Gastroesophageal sphincter (tissue), 4 donors: ENCODE data around the gene SERP2. TPM values are rescaled to one million over a fixed set of nuclear protein-coding genes. Genes with fewer than 3 reads are reported as not detected.

Source experiments
- ATAC-seq: fragments of 150-250 bp; one replicate; pipeline ENCODE4 v1.9.1; 2016; ENCODE audit warnings: mild to moderate bottlenecking, moderate library complexity
- H3K27ac ChIP-seq, 4 donors: fragments of 200-600 bp; sonication (generic) in 3 of 4; 1 replicate in 3 of 4; 2 replicates in 1 of 4; pipeline ENCODE4 v1.5.1; 2016 to 2019
- H3K27me3 ChIP-seq: fragments of 200-600 bp; sonication (generic); one replicate; pipeline ENCODE4 v1.5.1; 2019
- H3K36me3 ChIP-seq, 2 donors: fragments of 200-600 bp; sonication (generic); one replicate each; pipeline ENCODE4 v1.5.1; 2019; ENCODE audit warnings: control low read depth in 1 of 2
- H3K4me1 ChIP-seq, 3 donors: fragments of 200-600 bp; sonication (generic); 1 replicate in 2 of 3; 2 replicates in 1 of 3; pipeline ENCODE4 v1.5.1; 2016 to 2019; ENCODE audit warnings: control low read depth in 2 of 3
- H3K4me3 ChIP-seq, 2 donors: fragments of 200-600 bp; sonication (generic); one replicate each; pipeline ENCODE4 v1.5.1; 2019; ENCODE audit warnings: mild to moderate bottlenecking in 1 of 2, moderate library complexity in 1 of 2
- H3K9me3 ChIP-seq, 3 donors: fragments of 200-600 bp; sonication (generic); one replicate each; pipeline ENCODE4 v1.5.1; 2017 to 2019; ENCODE audit warnings: control low read depth in 2 of 3
- EP300 ChIP-seq: sonication (generic); formaldehyde crosslinking; IDR thresholded peaks from one replicate; pipeline ENCODE4 v1.6.1; 2017; ENCODE audit warnings: antibody characterized with exemption, mild to moderate bottlenecking
- POLR2A ChIP-seq, 2 donors: fragments of 450-650 bp; IDR thresholded peaks; one replicate each; pipeline ENCODE4 v1.6.1; 2017; ENCODE audit warnings: antibody characterized with exemption in 2 of 2, mild to moderate bottlenecking in 2 of 2, moderate library complexity in 1 of 2
- POLR2AphosphoS5 ChIP-seq: sonication (generic); formaldehyde crosslinking; IDR thresholded peaks from one replicate; pipeline ENCODE4 v1.6.1; 2017; ENCODE audit warnings: antibody characterized with exemption
- WGBS, 2 donors: methylation state at CpG; one replicate each; pipeline ENCODE4 v1.1.5; 2018; ENCODE audit warnings: low coverage in 1 of 2; 5-methylcytosine and 5-hydroxymethylcytosine counted together
- total RNA-seq, 4 donors: library from RNA; depleted of rRNA; stranded (reverse); fragments of >200 nt; gene quantifications; one replicate each; pipeline ENCODE4 v1.1.0, GENCODE V29; 2016
- TF ChIP-seq, protein P1 (sequence below), 4 experiments: fragments of 200-600 bp in 2 of 4; fragments of 450-650 bp in 2 of 4; sonication (generic) in 1 of 4; IDR thresholded peaks; one replicate each; pipeline ENCODE4 v1.5.1; 2017 to 2019; ENCODE audit warnings: antibody characterized with exemption in 4 of 4, mild to moderate bottlenecking in 2 of 4, moderate library complexity in 2 of 4

The SERP2 gene
- total RNA-seq, 4 donors from 2014 or later: 6.9 to 15.6 (median 11.5) TPM

- peaks cover 0 to 19% of the 10 kb centered on the region in 2 donors for H3K36me3 ChIP-seq
- TF ChIP-seq POLR2AphosphoS5 (no peak), EP300 (no peak), POLR2A (IDR thresholded peaks at IDR 0.05) (no peak)
- TF ChIP-seq, protein P1, sequence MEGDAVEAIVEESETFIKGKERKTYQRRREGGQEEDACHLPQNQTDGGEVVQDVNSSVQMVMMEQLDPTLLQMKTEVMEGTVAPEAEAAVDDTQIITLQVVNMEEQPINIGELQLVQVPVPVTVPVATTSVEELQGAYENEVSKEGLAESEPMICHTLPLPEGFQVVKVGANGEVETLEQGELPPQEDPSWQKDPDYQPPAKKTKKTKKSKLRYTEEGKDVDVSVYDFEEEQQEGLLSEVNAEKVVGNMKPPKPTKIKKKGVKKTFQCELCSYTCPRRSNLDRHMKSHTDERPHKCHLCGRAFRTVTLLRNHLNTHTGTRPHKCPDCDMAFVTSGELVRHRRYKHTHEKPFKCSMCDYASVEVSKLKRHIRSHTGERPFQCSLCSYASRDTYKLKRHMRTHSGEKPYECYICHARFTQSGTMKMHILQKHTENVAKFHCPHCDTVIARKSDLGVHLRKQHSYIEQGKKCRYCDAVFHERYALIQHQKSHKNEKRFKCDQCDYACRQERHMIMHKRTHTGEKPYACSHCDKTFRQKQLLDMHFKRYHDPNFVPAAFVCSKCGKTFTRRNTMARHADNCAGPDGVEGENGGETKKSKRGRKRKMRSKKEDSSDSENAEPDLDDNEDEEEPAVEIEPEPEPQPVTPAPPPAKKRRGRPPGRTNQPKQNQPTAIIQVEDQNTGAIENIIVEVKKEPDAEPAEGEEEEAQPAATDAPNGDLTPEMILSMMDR (IDR thresholded peaks at IDR 0.05): no peak
- peaks cover 0 to 57% (median 3%) of the 10 kb centered on the region in 3 donors for H3K4me1 ChIP-seq
- peak overlapping the region; percentile 61 to 95 for H3K4me3 ChIP-seq
- peak overlapping the region; percentile 40 to 94 (median 88) for H3K27ac ChIP-seq
- ATAC-seq: no peak
- H3K9me3 ChIP-seq: no peaks in the 10 kb centered on the region
- WGBS, 2 donors: 3 to 20% methylated on average over 3 of the region's 4 CpGs
- no peaks in the 10 kb centered on the region for H3K27me3 ChIP-seq
Measured at GRCh38 chr13:44434766-44435141, 61.1 kb downstream of the SERP2 start.

GRCh38 chr13:44435142-44435918, 61.7 kb downstream of the SERP2 start:
- Histone ChIP-seq H3K9me3 (no peaks in the 10 kb centered on the region), H3K27ac (peak overlapping the region; percentile 85 to 94 (median 90)), H3K4me1 (peaks cover 0 to 62% (median 3%) of the 10 kb centered on the region in 3 donors), H3K27me3 (no peaks in the 10 kb centered on the region), H3K4me3 (peak overlapping the region; percentile 61 to 95), H3K36me3 (peaks cover 0 to 19% of the 10 kb centered on the region in 2 donors)
- WGBS, 2 donors: 0% methylated on average over 12 to 13 of the region's 51 CpGs
- peak; percentile 83 for ATAC-seq
- TF ChIP-seq POLR2A (IDR thresholded peaks at IDR 0.05) (peak in 1 of 2 donors; percentile 12), POLR2AphosphoS5 (peak; percentile 71), EP300 (no peak)
- TF ChIP-seq, protein P1 (IDR thresholded peaks at IDR 0.05): no peak

DNA sequence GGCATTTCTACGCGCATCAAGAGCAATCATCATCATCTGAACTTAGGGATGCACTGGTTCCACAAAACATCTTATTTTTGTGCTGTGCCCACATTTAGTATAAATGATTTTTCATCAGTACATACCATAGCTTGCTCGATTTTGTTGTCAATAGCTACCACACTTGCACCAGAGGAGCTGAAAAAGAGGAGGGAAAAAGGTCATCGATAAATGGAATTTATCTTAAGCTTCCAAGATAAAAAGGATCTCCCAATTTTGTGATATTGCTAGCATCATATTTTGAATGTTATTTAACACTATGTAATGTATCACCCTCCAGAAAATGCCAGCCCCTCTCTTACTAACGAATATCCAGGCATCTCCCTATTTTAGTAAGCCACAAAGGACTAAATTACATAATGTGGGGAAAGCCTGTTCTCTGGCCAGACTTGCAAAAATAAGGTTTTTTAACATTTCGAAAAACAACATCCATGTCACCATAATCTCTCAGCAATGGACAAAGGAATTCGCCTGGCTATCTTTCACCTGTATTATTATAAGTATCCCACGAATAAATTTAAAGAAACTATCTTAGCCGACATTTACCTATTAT, 62.4 kb downstream of the SERP2 start:
- H3K9me3 ChIP-seq: no peaks in the 10 kb centered on the region
- H3K4me1 ChIP-seq: peaks cover 0 to 64% (median 3%) of the 10 kb centered on the region in 3 donors
- H3K4me3 ChIP-seq: peak overlapping the region; percentile 61 to 95
- no peak for ATAC-seq
- H3K27ac ChIP-seq: peak overlapping the region; percentile 85 to 94 (median 90)
- TF ChIP-seq POLR2AphosphoS5 (no peak), EP300 (no peak), POLR2A (IDR thresholded peaks at IDR 0.05) (no peak)
- TF ChIP-seq, protein P1 (IDR thresholded peaks at IDR 0.05): no peak
- 0 to 2% methylated on average over 8 to 9 of the region's 9 CpGs for WGBS, 2 donors
- no peaks in the 10 kb centered on the region for H3K27me3 ChIP-seq
- peaks cover 0 to 19% of the 10 kb centered on the region in 2 donors for H3K36me3 ChIP-seq

DNA sequence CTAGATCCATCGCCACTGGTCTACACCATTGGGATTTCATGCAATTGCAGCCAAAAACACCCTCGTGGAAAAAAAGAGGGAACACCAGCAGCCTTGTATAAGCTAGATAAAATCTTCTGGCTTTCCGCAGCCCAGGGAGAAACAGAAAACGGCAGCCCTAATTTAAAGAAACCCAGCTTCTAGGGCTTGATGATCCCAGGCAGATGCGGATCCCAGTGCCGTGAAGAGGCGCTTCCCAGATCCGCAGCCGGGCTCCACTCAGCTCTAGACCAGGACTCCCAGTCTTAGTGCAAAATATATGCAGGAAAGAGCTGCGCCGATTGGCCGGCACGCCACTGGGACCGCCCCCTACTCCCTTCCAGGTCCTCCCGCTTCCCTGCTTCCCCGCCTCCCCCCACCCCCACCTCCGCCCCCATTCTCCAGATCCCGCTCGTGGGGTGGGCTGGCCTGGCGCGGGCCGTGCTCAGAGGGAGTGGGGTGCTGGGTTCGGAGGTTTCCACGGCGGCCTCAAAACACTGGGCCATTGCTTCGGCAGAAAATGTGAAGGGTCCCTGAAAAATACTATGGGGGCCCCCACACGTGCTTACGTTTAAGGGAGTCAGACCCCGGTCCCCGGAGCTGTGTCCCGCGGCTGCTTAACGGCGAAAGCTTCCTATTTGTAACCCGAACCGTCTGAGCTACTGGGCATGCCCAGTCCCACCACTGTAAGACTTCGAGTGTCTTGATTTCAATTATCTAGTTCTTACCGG, 63.1 kb downstream of the SERP2 start:
- H3K27ac ChIP-seq: peak overlapping the region; percentile 85 to 94 (median 90)
- TF ChIP-seq POLR2AphosphoS5: peak; percentile 100
- TF ChIP-seq, protein P1 (IDR thresholded peaks at IDR 0.05): peak in 1 of 4 experiments; percentile 7
- TF ChIP-seq EP300: no peak
- peak; percentile 97 to 98 for TF ChIP-seq POLR2A (IDR thresholded peaks at IDR 0.05)
- H3K4me3 ChIP-seq: peak overlapping the region; percentile 61 to 95
- 0 to 1% methylated on average over 12 to 18 of the region's 38 CpGs for WGBS, 2 donors
- H3K36me3 ChIP-seq: peaks cover 0 to 19% of the 10 kb centered on the region in 2 donors
- no peaks in the 10 kb centered on the region for H3K9me3 ChIP-seq
- peak; percentile 92 for ATAC-seq
- H3K4me1 ChIP-seq: peaks cover 0 to 70% (median 5%) of the 10 kb centered on the region in 3 donors
- no peaks in the 10 kb centered on the region for H3K27me3 ChIP-seq
